HL-60/S4 treated with retinoic acid at 250 ng/mL for 4 days and 3 days (cell line): Measurements from ENCODE around the gene ALKBH2.
"Not testable (repeated sequence)": the region's sequence is repeated elsewhere in the genome, so short reads cannot be mapped to it uniquely, and the experiment has no call there.

Experiments
- in situ Hi-C: fragments of 300-500 bp; cut with MboI; formaldehyde crosslinking; loops from 2 replicates; pipeline ENCODE4 v1.7.0; 2022; ENCODE audit warnings: low sequenced_read_pairs

Gene ALKBH2

DNA sequence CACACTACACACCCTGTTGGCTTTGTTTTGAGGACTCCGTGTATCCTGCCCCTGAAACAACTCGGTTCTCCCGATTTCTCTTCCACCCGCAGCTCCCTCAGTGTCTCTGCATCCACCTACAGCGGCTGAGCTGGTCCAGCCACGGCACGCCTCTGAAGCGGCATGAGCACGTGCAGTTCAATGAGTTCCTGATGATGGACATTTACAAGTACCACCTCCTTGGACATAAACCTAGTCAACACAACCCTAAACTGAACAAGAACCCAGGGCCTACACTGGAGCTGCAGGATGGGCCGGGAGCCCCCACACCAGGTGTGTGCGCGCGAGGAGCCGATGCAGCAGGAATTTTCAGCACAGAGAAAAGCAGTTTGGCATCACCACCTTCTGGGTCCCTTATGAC lies 10.5 kb downstream of the ALKBH2 start:
- in situ Hi-C loops: loop anchor here (25.0 kb wide), 2 partner anchors 420 to 520 kb away; partner anchors contain the start of genes ISCU and SART3

GRCh38 chr12:109074866-109075265 lies 18.4 kb downstream of the ALKBH2 start:
- in situ Hi-C loops: loop anchor here (25.0 kb wide), 2 partner anchors 413 to 513 kb away; partner anchors contain the start of genes ISCU and SART3

DNA sequence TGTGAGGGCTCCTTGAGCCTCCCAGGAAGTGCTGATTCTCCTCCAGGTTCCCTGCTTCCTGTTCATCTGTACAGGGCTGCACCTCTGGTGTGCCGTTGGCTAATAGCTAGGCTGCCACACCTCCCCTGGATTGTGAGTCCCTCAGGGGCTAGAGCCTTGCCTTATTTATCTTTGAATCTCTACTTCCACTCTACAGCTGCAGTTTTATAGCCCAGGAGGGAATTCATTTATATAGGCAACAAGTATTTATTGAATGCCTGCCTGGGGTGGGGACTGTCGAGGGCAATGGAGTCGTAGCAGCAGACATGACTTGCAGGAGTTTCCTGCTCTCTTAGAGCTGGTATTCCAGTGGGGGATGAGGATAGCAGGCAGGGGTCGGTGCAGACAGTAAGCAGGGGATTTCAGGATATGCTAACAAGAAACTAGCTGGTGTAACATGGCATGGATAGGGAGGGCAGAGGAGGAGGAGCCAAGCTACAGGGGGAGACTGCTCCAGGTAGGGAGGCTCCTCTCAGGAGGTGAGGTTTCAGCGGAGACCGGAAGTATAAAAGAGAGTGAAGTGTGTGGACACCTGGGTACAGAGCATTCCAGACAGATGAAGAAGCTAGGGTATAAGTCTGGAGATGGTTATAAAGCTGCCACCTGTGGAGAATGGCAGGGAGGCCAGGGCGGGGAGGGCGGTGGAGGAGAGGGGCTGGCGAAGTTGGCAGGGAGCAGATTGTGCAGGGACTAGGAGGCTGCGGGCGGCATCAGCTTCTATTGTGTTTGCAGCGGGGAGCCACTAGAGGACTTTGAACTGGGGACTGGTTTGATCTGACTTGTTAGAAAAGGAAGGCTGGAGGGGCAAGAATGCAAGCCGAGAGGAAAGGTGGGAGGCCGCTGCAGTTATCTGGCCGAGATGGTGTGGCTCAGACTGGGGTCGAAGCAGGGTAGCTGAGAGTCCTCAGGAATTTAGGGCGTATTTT lies 23.7 kb downstream of the ALKBH2 start:
- in situ Hi-C loops: no loop called here

- in situ Hi-C loops: no loop called here
Measured at GRCh38 chr12:109065853-109066193, 27.4 kb downstream of the ALKBH2 start.

DNA sequence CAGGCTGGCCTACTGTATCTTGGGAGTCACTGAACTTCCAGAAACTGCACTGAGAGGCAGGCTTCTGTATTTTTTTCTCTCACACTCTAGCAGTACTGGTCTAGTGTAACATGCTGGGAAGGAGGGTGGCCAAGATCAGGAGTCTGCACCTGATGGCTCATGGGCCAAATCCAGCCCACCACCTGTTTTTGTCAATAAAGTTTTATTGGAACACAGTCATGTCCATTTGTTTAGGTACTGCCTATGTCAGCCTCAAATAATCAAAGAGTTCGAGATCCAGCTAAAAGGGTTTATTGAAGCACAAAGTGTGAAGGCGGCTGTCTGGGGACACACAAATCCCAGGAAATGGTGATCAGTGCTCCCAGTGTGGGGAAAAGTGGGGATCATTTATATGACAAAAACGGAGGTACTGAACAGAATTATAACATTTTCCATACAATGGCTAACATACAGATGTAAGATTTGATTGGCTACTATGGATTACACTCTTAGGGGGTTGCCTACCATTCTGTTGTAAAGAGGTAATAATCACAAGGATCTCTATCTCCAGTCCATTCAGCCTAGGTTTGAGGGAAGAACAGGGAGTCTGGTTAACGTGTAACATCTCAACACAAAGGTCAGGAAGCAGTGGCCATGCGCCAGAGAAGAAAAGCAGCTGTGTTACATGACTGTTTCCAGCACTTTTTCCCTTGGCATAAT lies 28.0 kb downstream of the ALKBH2 start:
- in situ Hi-C loops: no loop called here

GRCh38 chr12:109064143-109064542 lies 29.1 kb downstream of the ALKBH2 start:
- in situ Hi-C loops: no loop called here

GRCh38 chr12:109058773-109059172 lies 34.5 kb downstream of the ALKBH2 start:
- in situ Hi-C loops: no loop called here

GRCh38 chr12:109057376-109057775 lies 35.9 kb downstream of the ALKBH2 start:
- in situ Hi-C loops: no loop called here

- in situ Hi-C loops: no loop called here
Measured at GRCh38 chr12:109056891-109057290, 36.4 kb downstream of the ALKBH2 start.

- in situ Hi-C loops: no loop called here
Measured at GRCh38 chr12:109054520-109054919, 38.8 kb downstream of the ALKBH2 start.

DNA sequence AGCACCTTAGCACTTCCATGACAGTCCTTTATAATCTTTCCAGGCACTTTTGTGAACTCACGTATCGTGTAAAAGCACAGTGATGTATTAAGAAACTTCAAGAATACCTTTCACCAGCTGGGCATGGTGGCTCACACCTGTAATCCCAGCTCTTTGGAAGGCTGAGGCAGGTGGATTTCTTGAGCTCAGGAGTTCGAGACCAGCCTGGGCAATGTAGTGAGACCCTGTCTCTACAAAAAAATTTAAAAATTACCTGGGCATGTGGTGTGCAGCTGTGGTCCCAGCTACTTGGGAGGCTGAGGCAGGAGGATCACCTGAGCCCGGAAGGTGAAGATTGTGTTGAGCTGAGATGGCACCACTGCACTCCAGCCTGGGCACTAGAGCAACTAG lies 39.2 kb downstream of the ALKBH2 start:
- in situ Hi-C loops: not testable (repeated sequence)

DNA sequence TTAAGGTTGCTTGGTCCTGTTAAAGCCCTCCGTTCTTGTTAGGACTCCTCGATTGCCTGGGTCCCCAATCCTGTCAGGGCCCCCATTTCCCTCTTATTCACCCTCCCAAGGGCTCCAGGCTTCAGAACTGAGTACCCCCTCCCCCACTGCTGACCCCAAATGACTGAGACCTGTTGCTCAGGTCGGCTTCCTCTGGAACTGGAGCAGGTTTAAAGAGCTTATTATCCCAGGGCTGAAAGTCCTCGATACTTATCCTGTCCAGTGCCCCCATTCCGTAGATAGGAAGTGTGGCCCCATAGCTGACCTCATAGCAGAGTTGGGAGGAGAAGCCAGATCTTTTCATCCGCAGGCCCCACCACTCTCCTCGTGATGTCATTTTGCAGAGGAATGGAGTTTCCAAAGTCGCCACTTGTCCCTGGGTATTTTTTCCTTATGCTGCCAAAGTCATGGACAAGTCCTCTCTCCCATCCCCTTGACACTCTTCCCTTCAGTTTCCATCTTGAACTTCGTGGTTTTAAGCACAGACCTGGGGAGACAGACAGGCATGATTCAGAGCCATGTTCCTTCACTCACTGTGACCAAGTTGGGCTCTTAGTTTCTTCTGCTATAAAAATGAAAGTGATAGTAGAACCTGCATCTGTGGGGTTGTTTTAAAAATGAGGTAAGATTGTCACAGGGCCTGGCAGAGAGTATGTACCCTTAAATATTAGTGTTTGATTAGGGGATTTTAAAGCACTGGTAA lies 39.7 kb downstream of the ALKBH2 start:
- in situ Hi-C loops: no loop called here

- in situ Hi-C loops: no loop called here
Measured at GRCh38 chr12:109052414-109053323, 40.6 kb downstream of the ALKBH2 start, which contains the start of gene USP30. Gene USP30 (plus strand): TSS chr12:109052576. CDS start chr12:109052679, 103 bp downstream.

- in situ Hi-C loops: no loop called here
Measured at GRCh38 chr12:109052097-109052413, 41.2 kb downstream of the ALKBH2 start.

GRCh38 chr12:109049794-109050193 lies 43.5 kb downstream of the ALKBH2 start:
- in situ Hi-C loops: not testable (repeated sequence)

DNA sequence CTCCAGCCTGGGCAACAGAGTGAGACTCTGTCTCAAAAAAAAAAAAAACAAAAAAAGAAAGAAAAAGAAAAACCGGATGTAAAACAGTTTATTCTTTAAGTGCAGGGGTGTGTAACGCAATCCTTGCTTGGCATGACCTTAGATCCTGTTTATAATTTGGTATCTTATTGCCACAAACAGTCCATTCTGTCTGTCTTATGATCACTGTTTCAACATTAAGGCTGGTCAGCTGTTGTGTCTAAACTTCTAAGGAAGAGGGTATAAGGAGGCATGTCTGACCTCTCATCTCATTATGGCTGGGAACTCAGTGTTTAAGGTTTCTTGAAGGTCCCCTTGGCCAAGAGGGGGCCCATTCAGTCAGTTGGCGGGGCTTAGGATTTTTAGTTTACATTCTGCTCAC lies 44.6 kb downstream of the ALKBH2 start:
- in situ Hi-C loops: not testable (repeated sequence)

DNA sequence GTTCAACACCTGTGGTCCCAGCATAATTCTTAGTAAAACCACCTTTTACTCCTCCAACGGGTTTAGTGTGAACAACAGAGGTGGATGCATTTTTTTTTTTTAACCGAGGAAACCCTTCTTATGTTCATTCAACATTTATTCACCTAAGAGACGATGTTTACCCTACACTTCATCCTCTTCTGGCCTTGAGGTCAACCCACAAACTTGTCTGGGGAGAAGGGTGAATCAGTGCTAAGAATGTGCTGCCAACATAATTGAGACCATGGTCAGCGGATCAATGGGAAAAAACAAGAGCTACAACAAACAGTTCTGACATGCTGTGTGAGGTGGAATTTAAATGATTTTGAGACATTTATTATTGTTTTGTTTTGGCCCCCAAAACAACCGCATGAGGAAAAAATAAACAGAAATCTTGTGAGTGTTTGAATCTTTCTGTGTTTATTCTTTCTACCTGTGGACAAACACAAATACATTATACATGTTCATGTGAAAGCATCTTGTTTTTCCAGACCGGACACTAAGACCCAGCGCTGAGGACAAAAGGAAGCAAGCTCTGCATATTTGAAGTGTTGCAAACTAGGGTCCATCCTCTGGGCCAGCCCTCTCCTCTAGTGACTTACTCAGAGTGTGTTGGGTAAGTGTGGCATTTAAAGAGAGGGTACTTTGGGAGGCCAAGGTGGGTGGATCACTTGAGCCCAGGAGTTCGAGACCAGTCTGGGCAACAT lies 46.0 kb downstream of the ALKBH2 start:
- in situ Hi-C loops: no loop called here

DNA sequence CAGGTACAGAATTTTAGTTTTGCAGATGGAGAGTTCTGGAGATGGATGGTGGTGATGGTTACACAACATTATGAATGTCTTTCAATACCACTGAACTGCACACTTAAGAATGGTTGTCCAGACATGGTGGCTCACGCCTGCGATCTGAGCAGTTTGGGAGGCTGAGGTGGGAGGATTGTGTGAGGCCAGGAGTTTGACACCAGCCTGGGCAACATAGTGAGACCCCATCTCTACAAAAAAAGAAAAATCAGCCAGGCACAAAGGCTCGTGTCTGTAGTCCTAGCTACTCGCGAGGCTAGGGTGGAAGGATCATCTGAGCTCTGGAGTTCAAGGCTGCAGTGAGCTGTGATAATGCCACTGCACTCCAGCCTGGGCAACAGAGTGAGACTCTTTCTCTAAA lies 49.0 kb downstream of the ALKBH2 start:
- in situ Hi-C loops: no loop called here
